Measurements from ENCODE around the gene ACVRL1. TPM values are rescaled to one million over a fixed set of nuclear protein-coding genes. Genes with fewer than 3 reads are reported as not detected.

Gene ACVRL1
- total RNA-seq, 3 donors from 2014 or later (not counting 1 experiment from before 2014, with no cell fraction given), result 0.57 TPM; not detected in 2

GRCh38 chr12:51954561-51955361, 47.5 kb downstream of the ACVRL1 start:
- no peaks in the 10 kb centered on the region for H3K36me3 Mint-ChIP-seq
- H3K27me3 Mint-ChIP-seq (ENCODE audit: low read depth in 2 of 2), result peaks cover 1 to 2% of the 10 kb centered on the region in 2 donors
- TF ChIP-seq CTCF (IDR thresholded peaks at IDR 0.05), result no peak
- H3K4me1 Mint-ChIP-seq, result peaks cover 16 to 35% of the 10 kb centered on the region in 2 donors
- intact Hi-C loops (cut with micrococcal nuclease), result no loop called here
- H3K9me3 ChIP-seq (ENCODE audit: control insufficient read depth, insufficient read depth, low read length), result no peaks in the 10 kb centered on the region
- H3K4me3 Mint-ChIP-seq, result no peak overlapping the region
- H3K27ac Mint-ChIP-seq, result peak overlapping the region in 1 of 2 donors; percentile 21
- no peak overlapping the region for H3K27ac ChIP-seq (ENCODE audit: low read length)
- H3K27me3 ChIP-seq (ENCODE audit: control insufficient read depth, insufficient read depth, low read length), result no peaks in the 10 kb centered on the region
- H3K4me1 ChIP-seq (ENCODE audit: control insufficient read depth, insufficient read depth, low read length), result peaks cover 12% of the 10 kb centered on the region
- ATAC-seq (no peak), DNase-seq (peak in 1 of 2 donors; percentile 21)
- no peak overlapping the region for H3K4me3 ChIP-seq (ENCODE audit: low read length)
- H3K36me3 ChIP-seq (ENCODE audit: control insufficient read depth, insufficient read depth, low read length), result no peaks in the 10 kb centered on the region
- no peaks in the 10 kb centered on the region for H3K9me3 Mint-ChIP-seq
- WGBS (ENCODE audit: insufficient coverage), result 44% methylated on average over 7 of the region's 7 CpGs

- Mint-ChIP-seq H3K4me1 (peaks cover 16 to 35% of the 10 kb centered on the region in 2 donors), H3K27ac (no peak overlapping the region), H3K36me3 (no peaks in the 10 kb centered on the region), H3K9me3 (no peaks in the 10 kb centered on the region), H3K27me3 (ENCODE audit: low read depth in 2 of 2) (no peaks in the 10 kb centered on the region), H3K4me3 (no peak overlapping the region)
- no peak overlapping the region for H3K27ac ChIP-seq (ENCODE audit: low read length)
- ATAC-seq (no peak), DNase-seq (no peak)
- H3K9me3 ChIP-seq (ENCODE audit: control insufficient read depth, insufficient read depth, low read length), result no peaks in the 10 kb centered on the region
- no peaks in the 10 kb centered on the region for H3K27me3 ChIP-seq (ENCODE audit: control insufficient read depth, insufficient read depth, low read length)
- 96% methylated on average over 1 of the region's 1 CpG for WGBS (ENCODE audit: insufficient coverage)
- intact Hi-C loops (cut with micrococcal nuclease), result no loop called here
- no peak for TF ChIP-seq CTCF (IDR thresholded peaks at IDR 0.05)
- no peaks in the 10 kb centered on the region for H3K36me3 ChIP-seq (ENCODE audit: control insufficient read depth, insufficient read depth, low read length)
- H3K4me3 ChIP-seq (ENCODE audit: low read length), result no peak overlapping the region
- H3K4me1 ChIP-seq (ENCODE audit: control insufficient read depth, insufficient read depth, low read length), result peaks cover 12% of the 10 kb centered on the region
Observed at GRCh38 chr12:51955702-51956101, 48.4 kb downstream of the ACVRL1 start.

- intact Hi-C loops (cut with micrococcal nuclease), result no loop called here
- H3K27ac Mint-ChIP-seq, result no peak overlapping the region
- no peak overlapping the region for H3K4me3 Mint-ChIP-seq
- no peaks in the 10 kb centered on the region for H3K4me1 ChIP-seq (ENCODE audit: control insufficient read depth, insufficient read depth, low read length)
- no peaks in the 10 kb centered on the region for H3K27me3 Mint-ChIP-seq (ENCODE audit: low read depth in 2 of 2)
- H3K36me3 Mint-ChIP-seq, result no peaks in the 10 kb centered on the region
- no peak overlapping the region for H3K4me3 ChIP-seq (ENCODE audit: low read length)
- WGBS (ENCODE audit: insufficient coverage), result 96% methylated on average over 13 of the region's 13 CpGs
- no peaks in the 10 kb centered on the region for H3K9me3 Mint-ChIP-seq
- no peaks in the 10 kb centered on the region for H3K27me3 ChIP-seq (ENCODE audit: control insufficient read depth, insufficient read depth, low read length)
- no peak for TF ChIP-seq CTCF (IDR thresholded peaks at IDR 0.05)
- H3K4me1 Mint-ChIP-seq, result peaks cover 11 to 20% of the 10 kb centered on the region in 2 donors
- H3K27ac ChIP-seq (ENCODE audit: low read length), result no peak overlapping the region
- no peak for ATAC-seq
- DNase-seq, result no peak
- no peaks in the 10 kb centered on the region for H3K36me3 ChIP-seq (ENCODE audit: control insufficient read depth, insufficient read depth, low read length)
- H3K9me3 ChIP-seq (ENCODE audit: control insufficient read depth, insufficient read depth, low read length), result no peaks in the 10 kb centered on the region
Observed at GRCh38 chr12:51958542-51958941, 51.2 kb downstream of the ACVRL1 start.
